HG02938 (cell line): ENCODE results near the gene PLBD2.
"Not testable (repeated sequence)": the region's sequence is repeated elsewhere in the genome, so short reads cannot be mapped to it uniquely, and the experiment has no call there.

Experiments used
- ATAC-seq: cut with Tn5 transposase; IDR thresholded peaks from one replicate; pipeline ENCODE4 v1.9.1; 2021; ENCODE audit warnings: mild to moderate bottlenecking, moderate library complexity; ENCODE audit not compliant: unreplicated experiment

Gene PLBD2

GRCh38 chr12:113334786-113335539 lies 23.4 kb upstream of the PLBD2 start, which contains the start of gene SLC8B1:
Gene SLC8B1, minus strand, starts transcription at chr12:113335109. Its CDS starts 2,231 bp downstream, at chr12:113332878.
- ATAC-seq = peak; percentile 86

- ATAC-seq = no peak
These were observed 18.8 kb upstream of the PLBD2 start for GRCh38 chr12:113339540-113339939.

DNA sequence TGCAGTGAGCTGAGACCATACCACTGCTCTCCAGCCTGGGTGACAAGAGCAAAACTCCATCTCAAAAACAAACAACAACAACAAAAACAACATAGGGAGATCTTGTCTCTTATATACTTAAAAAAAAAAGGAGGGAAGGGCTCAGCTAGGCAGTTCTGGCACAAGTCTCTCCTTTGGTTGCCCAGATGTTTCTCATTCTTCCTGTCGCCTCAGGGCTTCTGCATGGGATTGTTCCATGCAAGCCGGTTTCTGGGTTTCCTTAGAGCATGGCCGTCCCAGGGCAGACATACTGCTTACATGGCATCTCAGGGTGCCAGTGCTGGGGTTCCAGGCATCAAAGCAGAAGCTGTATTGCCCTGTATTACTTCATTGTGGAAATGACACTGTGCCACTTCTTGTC lies 18.3 kb upstream of the PLBD2 start:
- ATAC-seq = no peak

GRCh38 chr12:113341535-113341934 lies 16.9 kb upstream of the PLBD2 start:
- no peak for ATAC-seq

GRCh38 chr12:113345318-113345717 lies 13.1 kb upstream of the PLBD2 start:
- no peak for ATAC-seq

- no peak for ATAC-seq
These were observed 12.0 kb upstream of the PLBD2 start for GRCh38 chr12:113346353-113346752.

- no peak for ATAC-seq
These were observed 11.3 kb upstream of the PLBD2 start for GRCh38 chr12:113347107-113347506.

DNA sequence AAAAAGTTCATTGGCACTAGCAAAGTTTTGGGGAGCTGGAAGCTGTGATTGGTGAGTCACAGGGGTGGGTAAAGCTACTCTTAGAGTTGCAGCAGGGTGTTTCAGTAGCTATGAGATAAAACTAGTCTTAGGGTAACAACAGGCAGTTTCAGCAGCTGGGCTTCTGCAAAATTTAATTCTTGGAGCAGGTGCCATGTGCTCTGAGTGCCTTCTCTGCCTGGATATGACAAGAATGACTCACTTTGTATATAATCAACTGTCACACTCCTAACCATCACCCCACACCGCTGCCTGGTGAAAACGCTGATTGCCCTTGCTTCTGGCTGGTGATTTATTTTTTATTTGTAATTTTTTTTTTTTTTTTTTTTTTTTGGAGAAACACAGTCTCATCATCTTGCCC lies 10.5 kb upstream of the PLBD2 start:
- no peak for ATAC-seq

DNA sequence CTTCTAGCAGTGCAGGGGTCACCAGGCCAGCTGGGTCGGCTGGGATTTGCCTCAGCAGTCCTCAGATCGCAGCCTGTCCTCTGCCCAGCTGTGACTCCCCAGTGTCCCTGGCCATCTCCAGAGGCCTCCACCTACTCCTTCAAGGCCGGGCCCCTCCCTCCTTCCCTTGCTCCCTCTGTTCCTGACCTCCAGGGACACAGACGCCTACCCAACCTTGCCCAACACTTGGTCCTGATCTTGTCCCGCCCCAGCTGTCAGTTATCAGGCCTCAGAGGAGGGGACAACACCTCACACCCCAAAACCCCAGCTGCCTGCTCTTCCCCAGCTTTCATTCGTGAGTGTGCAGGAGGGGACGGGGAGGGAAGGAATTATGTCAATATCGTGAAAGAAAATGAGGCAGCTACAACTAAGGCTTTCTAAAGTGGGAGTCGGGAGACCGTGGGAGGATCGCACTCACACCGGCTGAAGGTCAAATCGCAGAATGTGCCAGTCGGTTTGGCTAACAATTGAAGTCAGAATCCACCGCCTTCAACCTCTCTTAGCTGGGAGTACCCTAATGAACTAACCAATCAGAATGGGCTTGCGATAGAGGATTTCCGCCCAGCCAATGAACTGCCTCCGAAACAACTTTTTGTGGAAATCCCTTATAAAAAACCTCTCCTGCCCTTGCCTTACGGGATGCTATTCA lies 9.4 kb upstream of the PLBD2 start:
- ATAC-seq = no peak

DNA sequence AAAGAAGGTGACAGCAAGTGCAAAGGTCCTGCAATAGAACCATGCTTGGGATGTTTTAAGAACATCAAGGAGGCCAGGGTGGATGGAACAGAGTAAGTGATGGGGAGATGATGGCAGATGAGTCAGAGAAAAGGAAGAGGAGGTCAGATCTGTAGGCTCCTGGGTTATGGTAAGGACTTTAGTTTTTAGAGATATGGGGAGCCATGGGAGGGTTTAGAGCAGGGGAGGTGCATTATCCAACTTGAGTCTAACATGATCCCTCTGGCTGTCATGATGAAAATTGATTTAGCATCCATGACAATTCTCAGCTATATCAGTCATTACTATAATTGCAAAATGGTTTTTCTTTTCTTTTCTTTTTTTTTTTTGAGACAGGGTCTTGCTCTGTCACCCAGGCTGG lies 7.3 kb upstream of the PLBD2 start:
- no peak for ATAC-seq

DNA sequence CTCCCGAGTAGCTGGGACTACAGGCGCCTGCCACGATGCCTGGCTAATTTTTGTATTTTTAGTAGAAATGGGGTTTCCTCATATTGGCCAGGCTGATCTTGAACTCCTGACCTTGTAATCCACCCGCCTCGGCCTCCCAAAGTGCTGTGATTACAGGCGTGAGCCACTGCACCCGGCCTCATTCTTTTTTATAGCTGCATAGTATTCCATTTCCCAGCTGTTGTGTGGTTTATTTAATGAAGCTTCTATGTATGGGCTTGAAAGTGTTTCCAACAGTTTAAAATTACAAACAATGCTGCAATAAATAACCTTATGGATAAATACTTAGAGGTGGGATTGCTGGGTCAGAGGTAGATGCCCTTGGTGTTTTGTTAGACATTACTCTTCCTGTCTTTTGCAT lies 4.2 kb upstream of the PLBD2 start:
- not testable (repeated sequence) for ATAC-seq

DNA sequence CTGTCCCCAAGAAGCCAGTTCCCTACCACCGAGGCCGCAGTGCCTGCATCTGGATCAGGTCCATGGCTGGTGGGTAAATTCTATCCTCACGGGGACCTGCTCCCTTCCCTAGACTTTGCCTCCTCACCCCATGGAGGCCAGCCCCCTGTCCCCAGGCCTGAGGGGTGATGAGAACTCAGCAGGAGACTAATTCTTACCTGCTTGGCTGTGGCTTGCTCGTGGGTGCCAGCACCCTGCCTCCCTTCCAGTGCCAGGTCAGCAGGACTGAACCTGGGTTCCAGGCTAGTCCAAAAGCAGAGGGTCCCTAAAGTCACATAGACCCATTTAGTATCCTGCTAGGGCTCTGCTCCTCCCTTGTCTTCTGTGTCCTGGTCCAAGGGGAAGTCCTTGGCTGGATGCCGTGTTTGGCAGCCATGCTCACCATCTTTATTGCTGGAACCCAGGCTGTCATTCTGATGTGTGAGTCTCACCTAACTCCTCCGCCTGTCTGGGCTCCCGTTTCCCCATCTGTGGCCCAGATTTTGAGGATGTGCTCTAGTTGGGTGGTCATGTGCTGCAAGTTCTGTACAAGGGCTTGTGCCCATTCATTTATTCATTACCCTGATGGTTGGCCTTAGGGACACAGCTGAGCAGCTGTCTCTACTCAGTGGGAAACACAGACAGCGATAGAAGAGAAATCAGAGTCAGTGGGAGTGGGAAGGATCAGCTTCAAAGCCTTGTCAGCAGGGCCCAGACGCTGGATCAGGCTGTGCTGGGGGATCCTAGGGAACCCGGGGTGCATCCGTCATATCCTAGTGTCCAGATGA lies 949 bp downstream of the PLBD2 start:
- ATAC-seq = no peak

GRCh38 chr12:113359939-113360748 lies 1.8 kb downstream of the PLBD2 start:
- no peak for ATAC-seq

DNA sequence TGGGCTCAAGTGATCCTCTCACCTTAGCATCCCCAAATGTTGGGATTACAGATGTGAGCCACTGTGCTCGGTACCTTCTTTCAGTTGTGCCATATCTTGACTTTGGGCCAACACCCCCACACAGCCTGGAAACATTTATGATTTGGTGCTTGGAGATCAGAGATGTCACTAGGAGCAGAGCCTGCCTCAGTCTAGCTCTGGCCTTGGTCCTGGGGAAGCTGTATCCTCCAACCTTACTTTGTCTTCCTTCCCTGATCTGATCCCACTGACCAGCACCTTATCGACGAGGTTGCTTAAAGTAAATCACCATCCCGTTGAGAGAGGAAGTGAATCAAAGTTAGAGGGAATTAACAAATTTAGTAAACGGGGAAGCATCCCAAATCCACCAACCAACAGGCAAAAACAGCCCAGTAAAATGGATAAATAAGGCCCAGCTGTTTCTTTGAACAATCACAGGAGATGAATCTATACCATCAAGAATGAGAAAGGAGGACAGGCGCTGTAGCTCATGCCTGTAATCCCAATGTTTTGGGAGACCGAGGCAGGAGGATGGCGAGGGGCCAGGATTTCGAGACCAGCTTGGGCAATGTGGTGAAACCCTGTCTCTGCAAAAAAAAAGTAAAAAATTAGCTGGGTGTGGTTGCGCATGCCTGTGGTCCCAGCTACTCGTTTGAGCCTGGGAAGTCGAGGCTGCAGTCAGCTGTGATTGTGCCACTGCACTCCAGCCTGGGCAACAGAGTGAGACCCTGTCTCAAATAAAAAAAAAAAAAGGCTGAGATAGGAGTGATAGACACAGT lies 3.4 kb downstream of the PLBD2 start:
- no peak for ATAC-seq

GRCh38 chr12:113364698-113365097 lies 6.3 kb downstream of the PLBD2 start:
- ATAC-seq = no peak

- ATAC-seq = no peak
These were observed 7.4 kb downstream of the PLBD2 start for GRCh38 chr12:113365639-113366395.

- no peak for ATAC-seq
These were observed 8.4 kb downstream of the PLBD2 start for GRCh38 chr12:113366827-113367226.

DNA sequence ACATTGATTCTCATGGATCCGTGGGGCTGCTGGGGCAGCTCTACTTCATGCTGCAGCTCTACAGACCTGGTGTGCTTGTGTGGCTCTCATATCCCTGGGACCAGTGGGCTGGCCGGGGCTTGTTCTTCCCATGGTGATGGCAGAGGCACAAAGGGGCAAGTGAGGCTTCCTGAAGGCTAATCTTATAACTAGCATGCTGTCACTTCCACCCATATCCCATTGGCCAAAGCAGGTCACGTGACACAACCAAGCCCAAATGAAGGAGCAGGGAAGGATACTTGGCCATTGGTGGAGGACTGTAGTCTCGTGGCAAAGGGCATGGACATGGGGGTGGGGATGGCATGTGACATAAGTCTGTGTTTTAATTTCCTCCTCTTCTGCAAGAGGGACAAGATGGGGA lies 9.9 kb downstream of the PLBD2 start:
- no peak for ATAC-seq

DNA sequence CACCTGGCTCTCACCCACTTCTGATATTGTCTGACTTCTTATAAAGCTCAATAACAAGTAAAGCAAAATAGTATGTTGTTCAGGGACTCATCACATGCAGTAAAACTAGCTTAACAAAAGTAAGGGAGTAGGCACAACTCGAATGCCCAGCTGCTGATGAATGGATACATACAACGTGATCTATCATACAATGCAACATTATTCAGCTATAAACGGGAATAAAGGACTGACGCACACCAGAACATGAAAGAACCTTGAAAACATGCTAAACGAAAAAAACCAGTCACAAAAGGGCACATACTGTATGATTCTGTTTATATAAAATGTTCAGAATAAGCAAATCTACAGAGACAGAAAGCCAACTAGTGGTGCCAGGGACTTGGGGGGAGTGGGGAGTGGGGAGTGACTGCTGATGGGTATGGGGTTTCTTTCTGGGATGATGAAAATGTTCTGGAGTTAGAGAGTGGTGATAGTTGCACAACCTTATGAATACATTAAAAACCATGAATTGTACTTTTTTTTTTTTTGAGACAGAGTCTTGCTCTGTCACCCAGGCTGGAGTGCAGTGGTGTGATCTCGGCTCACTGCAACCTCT lies 11.1 kb downstream of the PLBD2 start:
- ATAC-seq = no peak
